HEK293 (cell line): ENCODE results near the gene SLC12A4.

Experiments
- ZNF16 ChIP-seq: fragments of 450-650 bp; formaldehyde crosslinking; IDR thresholded peaks from 2 replicates; pipeline ENCODE4 v1.5.1; 2016; ENCODE audit warnings: low read depth, missing biosample characterization, missing genetic modification characterization
- TF ChIP-seq, protein P1 (sequence below): fragments of 450-650 bp; formaldehyde crosslinking; IDR thresholded peaks from 2 replicates; pipeline ENCODE4 v1.5.1; 2016; ENCODE audit warnings: missing biosample characterization, missing genetic modification characterization

DNA sequence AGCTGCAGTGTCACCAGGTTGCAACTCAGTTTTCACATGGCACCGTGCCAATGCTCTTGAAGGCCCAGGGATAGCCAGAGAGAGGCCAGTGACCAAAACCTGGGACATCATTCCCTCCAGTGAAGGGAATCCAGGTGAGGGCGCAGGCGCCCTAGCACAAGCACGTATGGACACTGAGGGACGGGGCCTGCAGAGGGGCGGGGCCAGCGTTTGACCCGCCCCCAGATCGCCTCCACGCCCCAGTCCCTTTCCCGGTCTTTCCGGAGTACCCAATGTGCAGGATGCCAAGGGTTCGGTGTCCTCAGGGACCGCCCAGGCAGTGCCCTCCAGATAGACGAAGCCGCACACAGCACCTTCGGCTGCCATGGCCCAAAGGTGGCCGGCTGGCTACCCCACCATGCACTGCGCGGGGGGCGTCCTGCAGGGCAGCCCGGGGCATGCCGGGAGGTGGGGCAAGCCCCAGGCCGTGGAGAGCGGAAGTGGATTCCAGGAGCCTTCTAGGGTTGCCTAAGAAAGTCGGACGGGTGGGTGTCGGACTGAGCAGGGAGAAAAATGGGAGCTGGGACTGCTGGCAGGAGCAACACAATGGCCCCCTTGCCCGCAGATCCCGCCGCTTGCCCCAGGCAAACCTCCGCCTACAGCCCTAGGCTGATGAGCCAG, 4.6 kb downstream of the SLC12A4 start:
- TF ChIP-seq, protein P1, sequence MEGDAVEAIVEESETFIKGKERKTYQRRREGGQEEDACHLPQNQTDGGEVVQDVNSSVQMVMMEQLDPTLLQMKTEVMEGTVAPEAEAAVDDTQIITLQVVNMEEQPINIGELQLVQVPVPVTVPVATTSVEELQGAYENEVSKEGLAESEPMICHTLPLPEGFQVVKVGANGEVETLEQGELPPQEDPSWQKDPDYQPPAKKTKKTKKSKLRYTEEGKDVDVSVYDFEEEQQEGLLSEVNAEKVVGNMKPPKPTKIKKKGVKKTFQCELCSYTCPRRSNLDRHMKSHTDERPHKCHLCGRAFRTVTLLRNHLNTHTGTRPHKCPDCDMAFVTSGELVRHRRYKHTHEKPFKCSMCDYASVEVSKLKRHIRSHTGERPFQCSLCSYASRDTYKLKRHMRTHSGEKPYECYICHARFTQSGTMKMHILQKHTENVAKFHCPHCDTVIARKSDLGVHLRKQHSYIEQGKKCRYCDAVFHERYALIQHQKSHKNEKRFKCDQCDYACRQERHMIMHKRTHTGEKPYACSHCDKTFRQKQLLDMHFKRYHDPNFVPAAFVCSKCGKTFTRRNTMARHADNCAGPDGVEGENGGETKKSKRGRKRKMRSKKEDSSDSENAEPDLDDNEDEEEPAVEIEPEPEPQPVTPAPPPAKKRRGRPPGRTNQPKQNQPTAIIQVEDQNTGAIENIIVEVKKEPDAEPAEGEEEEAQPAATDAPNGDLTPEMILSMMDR (tag by site-specific recombination): no peak
- no peak for TF ChIP-seq ZNF16 (tag by site-specific recombination)
